H1 (cell line): ENCODE results near the gene ACACB.

Source experiments
- CTCF ChIP-seq, 3 experiments: IDR thresholded peaks; 1 replicate in 2 of 3; 2 replicates in 1 of 3; pipeline versions ENCODE4 v1.5.1 to v1.6.1; 2011; ENCODE audit warnings: low read length in 3 of 3, mild to moderate bottlenecking in 3 of 3, inconsistent platforms in 2 of 3, low read depth in 1 of 3, moderate library complexity in 1 of 3; ENCODE audit not compliant: insufficient read depth in 1 of 3; ENCODE audit errors: control extremely low read depth in 1 of 3
- EGR1 ChIP-seq: IDR thresholded peaks from 2 replicates; pipeline ENCODE4 v1.6.1; 2011; ENCODE audit warnings: low read depth, low read length, borderline replicate concordance
- EZH2 ChIP-seq: fragments of 200-600 bp; sonication (generic); IDR thresholded peaks from 2 replicates; pipeline ENCODE4 v1.7.1; 2012; ENCODE audit warnings: low read depth, mild to moderate bottlenecking, moderate library complexity, low read length, inconsistent platforms; ENCODE audit not compliant: severe bottlenecking
- HDAC6 ChIP-seq: IDR thresholded peaks from one replicate; pipeline ENCODE4 v1.7.1; 2012; ENCODE audit warnings: low read depth, mild to moderate bottlenecking, inconsistent platforms, low read length, moderate library complexity
- POLR2A ChIP-seq, 2 experiments: IDR thresholded peaks; 1 replicate in 1 of 2; 2 replicates in 1 of 2; pipeline ENCODE4 v1.6.1; 2011; ENCODE audit warnings: low read depth in 2 of 2, low read length in 2 of 2, mild to moderate bottlenecking in 2 of 2; ENCODE audit errors: control extremely low read depth in 1 of 2
- POU5F1 ChIP-seq: IDR thresholded peaks from 2 replicates; pipeline ENCODE4 v1.6.1; 2011; ENCODE audit warnings: low read depth, mild to moderate bottlenecking, low read length, moderate library complexity
- RAD21 ChIP-seq, 2 experiments: IDR thresholded peaks in 1 of 2; conservative IDR thresholded peaks in 1 of 2; 2 replicates each; pipeline ENCODE4 v1.6.1; 2011; ENCODE audit warnings: low read depth in 2 of 2, low read length in 2 of 2, improper control_type of control experiment in 1 of 2, inconsistent platforms in 1 of 2, mild to moderate bottlenecking in 1 of 2, moderate library complexity in 1 of 2
- SP2 ChIP-seq: IDR thresholded peaks from 2 replicates; pipeline ENCODE4 v1.6.1; 2012; ENCODE audit warnings: mild to moderate bottlenecking, low read length, inconsistent platforms
- SUZ12 ChIP-seq: fragments of 200-600 bp; sonication (generic); IDR thresholded peaks from 2 replicates; pipeline ENCODE4 v1.6.1; 2012; ENCODE audit warnings: mild to moderate bottlenecking, inconsistent platforms, low read length, moderate library complexity, mixed read lengths

- TF ChIP-seq CTCF (IDR thresholded peaks at IDR 0.05; ENCODE audit: control extremely low read depth in 1 of 3, insufficient read depth in 1 of 3, low read depth in 1 of 3, low read length in 3 of 3), result no peak
- TF ChIP-seq EGR1, result no peak
- TF ChIP-seq SUZ12, result no peak
- no peak for TF ChIP-seq POLR2A (IDR thresholded peaks at IDR 0.05; ENCODE audit: control extremely low read depth in 1 of 2, low read depth in 2 of 2, low read length in 2 of 2)
- TF ChIP-seq HDAC6, result no peak
- TF ChIP-seq SP2, result no peak
- TF ChIP-seq EZH2, result no peak
- no peak for TF ChIP-seq POU5F1
- no peak for TF ChIP-seq RAD21 (IDR thresholded peaks at IDR 0.05 in 1 of 2, conservative IDR thresholded peaks at IDR 0.05 in 1 of 2; ENCODE audit: low read depth in 2 of 2, low read length in 2 of 2)
Measured at GRCh38 chr12:109088818-109089217, 27.6 kb upstream of the ACACB start.
